WTC11 (cell line): ENCODE data around the gene HTRA2.

ENCODE experiments used
- IRF2 ChIP-seq: sonication (generic); formaldehyde crosslinking; IDR thresholded peaks from 2 replicates; pipeline ENCODE4 v1.8.0; 2022; ENCODE audit warnings: low read depth, missing genetic modification reagents, borderline replicate concordance
- MYBL2 ChIP-seq: sonication (generic); formaldehyde crosslinking; IDR thresholded peaks from 2 replicates; pipeline ENCODE4 v1.8.1; 2023; ENCODE audit warnings: mild to moderate bottlenecking, moderate library complexity, missing genetic modification reagents
- NR1H2 ChIP-seq: sonication (generic); formaldehyde crosslinking; IDR thresholded peaks from 2 replicates; pipeline ENCODE4 v1.9.0; 2021; ENCODE audit warnings: mild to moderate bottlenecking, moderate library complexity, missing genetic modification reagents
- TEAD1 ChIP-seq: sonication (generic); formaldehyde crosslinking; IDR thresholded peaks from 2 replicates; pipeline ENCODE4 v1.8.0; 2022; ENCODE audit warnings: mild to moderate bottlenecking, missing genetic modification reagents
- ZNF263 ChIP-seq: sonication (generic); formaldehyde crosslinking; IDR thresholded peaks from 2 replicates; pipeline ENCODE4 v1.8.1; 2022; ENCODE audit warnings: low read depth, mild to moderate bottlenecking, moderate library complexity, missing genetic modification reagents
- TF ChIP-seq, protein P1 (sequence below): fragments of 200-600 bp; IDR thresholded peaks from 2 replicates; pipeline ENCODE4 v1.8.0; 2022; ENCODE audit warnings: antibody characterized with exemption
- TF ChIP-seq, protein P2 (sequence below): fragments of 250-450 bp; sonication (Bioruptor Pico); IDR thresholded peaks from 2 replicates; pipeline ENCODE4 v2.1.2; 2022; ENCODE audit warnings: mild to moderate bottlenecking, moderate library complexity
- TF ChIP-seq, protein P3 (sequence below): sonication (generic); formaldehyde crosslinking; conservative IDR thresholded peaks from 2 replicates; pipeline ENCODE4 v1.8.1; 2022; ENCODE audit warnings: mild to moderate bottlenecking, missing genetic modification reagents
- TF ChIP-seq, protein P4 (sequence below): sonication (generic); formaldehyde crosslinking; IDR thresholded peaks from 2 replicates; pipeline ENCODE4 v1.8.1; 2022; ENCODE audit warnings: low read depth, mild to moderate bottlenecking, moderate library complexity, missing genetic modification reagents, borderline replicate concordance
- TF ChIP-seq, protein P5 (sequence below): sonication (generic); formaldehyde crosslinking; IDR thresholded peaks from 2 replicates; pipeline ENCODE4 v1.8.0; 2023; ENCODE audit warnings: missing genetic modification reagents, mild to moderate bottlenecking, borderline replicate concordance

DNA sequence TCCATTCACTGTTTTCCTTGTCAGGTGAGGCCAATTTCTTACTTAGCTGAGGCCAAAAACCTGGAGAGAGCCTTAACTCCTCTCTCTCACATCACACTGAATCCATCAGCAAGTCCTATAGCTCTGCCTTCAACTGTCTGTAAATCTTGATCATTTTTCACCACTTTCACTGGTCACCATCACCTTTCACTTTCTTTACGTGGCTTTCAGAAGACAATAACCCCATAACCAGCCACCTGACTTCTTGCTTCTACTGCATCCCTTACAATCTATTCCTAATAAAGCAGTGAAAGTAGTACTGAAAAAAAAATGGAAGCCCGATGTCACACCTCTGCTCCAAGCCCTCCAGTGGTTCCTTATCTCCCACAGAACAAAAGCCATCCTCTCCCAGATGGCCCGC lies 16.3 kb downstream of the HTRA2 start:
- TF ChIP-seq, protein P1, sequence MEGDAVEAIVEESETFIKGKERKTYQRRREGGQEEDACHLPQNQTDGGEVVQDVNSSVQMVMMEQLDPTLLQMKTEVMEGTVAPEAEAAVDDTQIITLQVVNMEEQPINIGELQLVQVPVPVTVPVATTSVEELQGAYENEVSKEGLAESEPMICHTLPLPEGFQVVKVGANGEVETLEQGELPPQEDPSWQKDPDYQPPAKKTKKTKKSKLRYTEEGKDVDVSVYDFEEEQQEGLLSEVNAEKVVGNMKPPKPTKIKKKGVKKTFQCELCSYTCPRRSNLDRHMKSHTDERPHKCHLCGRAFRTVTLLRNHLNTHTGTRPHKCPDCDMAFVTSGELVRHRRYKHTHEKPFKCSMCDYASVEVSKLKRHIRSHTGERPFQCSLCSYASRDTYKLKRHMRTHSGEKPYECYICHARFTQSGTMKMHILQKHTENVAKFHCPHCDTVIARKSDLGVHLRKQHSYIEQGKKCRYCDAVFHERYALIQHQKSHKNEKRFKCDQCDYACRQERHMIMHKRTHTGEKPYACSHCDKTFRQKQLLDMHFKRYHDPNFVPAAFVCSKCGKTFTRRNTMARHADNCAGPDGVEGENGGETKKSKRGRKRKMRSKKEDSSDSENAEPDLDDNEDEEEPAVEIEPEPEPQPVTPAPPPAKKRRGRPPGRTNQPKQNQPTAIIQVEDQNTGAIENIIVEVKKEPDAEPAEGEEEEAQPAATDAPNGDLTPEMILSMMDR = no peak
- TF ChIP-seq, protein P2, sequence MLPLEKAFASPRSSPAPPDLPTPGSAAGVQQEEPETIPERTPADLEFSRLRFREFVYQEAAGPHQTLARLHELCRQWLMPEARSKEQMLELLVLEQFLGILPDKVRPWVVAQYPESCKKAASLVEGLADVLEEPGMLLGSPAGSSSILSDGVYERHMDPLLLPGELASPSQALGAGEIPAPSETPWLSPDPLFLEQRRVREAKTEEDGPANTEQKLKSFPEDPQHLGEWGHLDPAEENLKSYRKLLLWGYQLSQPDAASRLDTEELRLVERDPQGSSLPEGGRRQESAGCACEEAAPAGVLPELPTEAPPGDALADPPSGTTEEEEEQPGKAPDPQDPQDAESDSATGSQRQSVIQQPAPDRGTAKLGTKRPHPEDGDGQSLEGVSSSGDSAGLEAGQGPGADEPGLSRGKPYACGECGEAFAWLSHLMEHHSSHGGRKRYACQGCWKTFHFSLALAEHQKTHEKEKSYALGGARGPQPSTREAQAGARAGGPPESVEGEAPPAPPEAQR = no peak
- TF ChIP-seq ZNF263 (CRISPR knock-in tag) (no peak), IRF2 (CRISPR knock-in tag) (no peak), TEAD1 (no peak), NR1H2 (CRISPR knock-in tag) (no peak), MYBL2 (CRISPR knock-in tag) (no peak)
- TF ChIP-seq, protein P3, sequence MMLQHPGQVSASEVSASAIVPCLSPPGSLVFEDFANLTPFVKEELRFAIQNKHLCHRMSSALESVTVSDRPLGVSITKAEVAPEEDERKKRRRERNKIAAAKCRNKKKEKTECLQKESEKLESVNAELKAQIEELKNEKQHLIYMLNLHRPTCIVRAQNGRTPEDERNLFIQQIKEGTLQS (CRISPR knock-in tag) = no peak
- TF ChIP-seq, protein P4, sequence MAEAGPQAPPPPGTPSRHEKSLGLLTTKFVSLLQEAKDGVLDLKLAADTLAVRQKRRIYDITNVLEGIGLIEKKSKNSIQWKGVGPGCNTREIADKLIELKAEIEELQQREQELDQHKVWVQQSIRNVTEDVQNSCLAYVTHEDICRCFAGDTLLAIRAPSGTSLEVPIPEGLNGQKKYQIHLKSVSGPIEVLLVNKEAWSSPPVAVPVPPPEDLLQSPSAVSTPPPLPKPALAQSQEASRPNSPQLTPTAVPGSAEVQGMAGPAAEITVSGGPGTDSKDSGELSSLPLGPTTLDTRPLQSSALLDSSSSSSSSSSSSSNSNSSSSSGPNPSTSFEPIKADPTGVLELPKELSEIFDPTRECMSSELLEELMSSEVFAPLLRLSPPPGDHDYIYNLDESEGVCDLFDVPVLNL (CRISPR knock-in tag) = no peak
- TF ChIP-seq, protein P5, sequence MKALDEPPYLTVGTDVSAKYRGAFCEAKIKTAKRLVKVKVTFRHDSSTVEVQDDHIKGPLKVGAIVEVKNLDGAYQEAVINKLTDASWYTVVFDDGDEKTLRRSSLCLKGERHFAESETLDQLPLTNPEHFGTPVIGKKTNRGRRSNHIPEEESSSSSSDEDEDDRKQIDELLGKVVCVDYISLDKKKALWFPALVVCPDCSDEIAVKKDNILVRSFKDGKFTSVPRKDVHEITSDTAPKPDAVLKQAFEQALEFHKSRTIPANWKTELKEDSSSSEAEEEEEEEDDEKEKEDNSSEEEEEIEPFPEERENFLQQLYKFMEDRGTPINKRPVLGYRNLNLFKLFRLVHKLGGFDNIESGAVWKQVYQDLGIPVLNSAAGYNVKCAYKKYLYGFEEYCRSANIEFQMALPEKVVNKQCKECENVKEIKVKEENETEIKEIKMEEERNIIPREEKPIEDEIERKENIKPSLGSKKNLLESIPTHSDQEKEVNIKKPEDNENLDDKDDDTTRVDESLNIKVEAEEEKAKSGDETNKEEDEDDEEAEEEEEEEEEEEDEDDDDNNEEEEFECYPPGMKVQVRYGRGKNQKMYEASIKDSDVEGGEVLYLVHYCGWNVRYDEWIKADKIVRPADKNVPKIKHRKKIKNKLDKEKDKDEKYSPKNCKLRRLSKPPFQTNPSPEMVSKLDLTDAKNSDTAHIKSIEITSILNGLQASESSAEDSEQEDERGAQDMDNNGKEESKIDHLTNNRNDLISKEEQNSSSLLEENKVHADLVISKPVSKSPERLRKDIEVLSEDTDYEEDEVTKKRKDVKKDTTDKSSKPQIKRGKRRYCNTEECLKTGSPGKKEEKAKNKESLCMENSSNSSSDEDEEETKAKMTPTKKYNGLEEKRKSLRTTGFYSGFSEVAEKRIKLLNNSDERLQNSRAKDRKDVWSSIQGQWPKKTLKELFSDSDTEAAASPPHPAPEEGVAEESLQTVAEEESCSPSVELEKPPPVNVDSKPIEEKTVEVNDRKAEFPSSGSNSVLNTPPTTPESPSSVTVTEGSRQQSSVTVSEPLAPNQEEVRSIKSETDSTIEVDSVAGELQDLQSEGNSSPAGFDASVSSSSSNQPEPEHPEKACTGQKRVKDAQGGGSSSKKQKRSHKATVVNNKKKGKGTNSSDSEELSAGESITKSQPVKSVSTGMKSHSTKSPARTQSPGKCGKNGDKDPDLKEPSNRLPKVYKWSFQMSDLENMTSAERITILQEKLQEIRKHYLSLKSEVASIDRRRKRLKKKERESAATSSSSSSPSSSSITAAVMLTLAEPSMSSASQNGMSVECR = no peak
